Measurements from ENCODE around the gene EPC2.

EPC2 gene

DNA sequence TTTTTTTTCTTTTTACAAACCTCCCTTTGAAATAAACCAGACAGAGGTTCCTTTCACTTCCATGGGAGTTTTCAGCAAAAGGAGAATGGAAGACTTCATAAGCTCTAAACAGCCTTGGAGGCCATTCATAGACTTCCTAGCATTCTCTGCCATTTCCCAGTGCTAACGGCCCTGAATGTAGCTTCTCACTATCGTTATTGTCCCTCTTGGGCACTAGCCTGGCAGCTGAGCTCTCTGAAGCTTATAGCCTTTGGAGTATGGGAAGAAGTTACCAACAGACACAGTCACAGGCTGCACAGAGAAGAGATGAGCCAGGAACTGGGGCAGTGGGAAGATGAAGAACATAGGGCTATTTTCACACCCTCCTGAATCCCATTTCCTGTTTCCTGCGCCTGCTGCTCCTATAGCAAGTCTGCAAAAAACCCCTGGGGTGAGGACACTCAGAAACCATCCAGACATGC, 29.1 kb upstream of the EPC2 start:
- no peak overlapping the region for H3K27ac ChIP-seq
- H3K4me3 ChIP-seq (ENCODE audit: low read depth in 1 of 2, low read length in 1 of 2): no peak overlapping the region
- peaks cover 0 to 6% of the 10 kb centered on the region in 2 experiments for H3K4me1 ChIP-seq (ENCODE audit: control insufficient read depth in 1 of 2, insufficient read depth in 1 of 2, low read depth in 1 of 2, low read length in 1 of 2)
- TF ChIP-seq, protein P1, sequence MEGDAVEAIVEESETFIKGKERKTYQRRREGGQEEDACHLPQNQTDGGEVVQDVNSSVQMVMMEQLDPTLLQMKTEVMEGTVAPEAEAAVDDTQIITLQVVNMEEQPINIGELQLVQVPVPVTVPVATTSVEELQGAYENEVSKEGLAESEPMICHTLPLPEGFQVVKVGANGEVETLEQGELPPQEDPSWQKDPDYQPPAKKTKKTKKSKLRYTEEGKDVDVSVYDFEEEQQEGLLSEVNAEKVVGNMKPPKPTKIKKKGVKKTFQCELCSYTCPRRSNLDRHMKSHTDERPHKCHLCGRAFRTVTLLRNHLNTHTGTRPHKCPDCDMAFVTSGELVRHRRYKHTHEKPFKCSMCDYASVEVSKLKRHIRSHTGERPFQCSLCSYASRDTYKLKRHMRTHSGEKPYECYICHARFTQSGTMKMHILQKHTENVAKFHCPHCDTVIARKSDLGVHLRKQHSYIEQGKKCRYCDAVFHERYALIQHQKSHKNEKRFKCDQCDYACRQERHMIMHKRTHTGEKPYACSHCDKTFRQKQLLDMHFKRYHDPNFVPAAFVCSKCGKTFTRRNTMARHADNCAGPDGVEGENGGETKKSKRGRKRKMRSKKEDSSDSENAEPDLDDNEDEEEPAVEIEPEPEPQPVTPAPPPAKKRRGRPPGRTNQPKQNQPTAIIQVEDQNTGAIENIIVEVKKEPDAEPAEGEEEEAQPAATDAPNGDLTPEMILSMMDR (IDR thresholded peaks at IDR 0.05): no peak
- no peaks in the 10 kb centered on the region for H3K9me3 ChIP-seq
- no peaks in the 10 kb centered on the region for H3K36me3 ChIP-seq
- no peaks in the 10 kb centered on the region for H3K27me3 ChIP-seq

DNA sequence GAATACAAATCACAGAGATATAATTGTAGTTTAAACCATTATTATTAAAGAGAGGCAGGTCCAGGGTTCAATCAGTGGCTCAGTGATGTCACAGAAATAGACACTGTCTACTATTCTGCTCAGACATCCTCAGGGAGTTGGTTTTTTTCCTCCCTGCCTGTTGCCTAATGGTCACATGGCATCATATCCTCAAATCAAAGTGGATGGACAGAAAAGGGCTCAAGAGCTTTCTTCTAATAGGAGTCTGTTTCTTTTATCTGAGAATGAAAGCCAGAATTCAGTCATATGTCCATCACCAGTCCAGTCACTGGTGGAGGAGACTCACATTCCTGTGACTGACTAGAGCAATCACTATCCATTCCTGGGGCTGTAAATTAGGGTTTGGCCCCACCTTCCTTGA, 27.9 kb upstream of the EPC2 start:
- H3K4me3 ChIP-seq (ENCODE audit: low read depth in 1 of 2, low read length in 1 of 2): no peak overlapping the region
- H3K4me1 ChIP-seq (ENCODE audit: control insufficient read depth in 1 of 2, insufficient read depth in 1 of 2, low read depth in 1 of 2, low read length in 1 of 2): peaks cover 0 to 6% of the 10 kb centered on the region in 2 experiments
- H3K36me3 ChIP-seq: no peaks in the 10 kb centered on the region
- TF ChIP-seq, protein P1 (IDR thresholded peaks at IDR 0.05): no peak
- H3K9me3 ChIP-seq: no peaks in the 10 kb centered on the region
- no peak overlapping the region for H3K27ac ChIP-seq
- no peaks in the 10 kb centered on the region for H3K27me3 ChIP-seq

DNA sequence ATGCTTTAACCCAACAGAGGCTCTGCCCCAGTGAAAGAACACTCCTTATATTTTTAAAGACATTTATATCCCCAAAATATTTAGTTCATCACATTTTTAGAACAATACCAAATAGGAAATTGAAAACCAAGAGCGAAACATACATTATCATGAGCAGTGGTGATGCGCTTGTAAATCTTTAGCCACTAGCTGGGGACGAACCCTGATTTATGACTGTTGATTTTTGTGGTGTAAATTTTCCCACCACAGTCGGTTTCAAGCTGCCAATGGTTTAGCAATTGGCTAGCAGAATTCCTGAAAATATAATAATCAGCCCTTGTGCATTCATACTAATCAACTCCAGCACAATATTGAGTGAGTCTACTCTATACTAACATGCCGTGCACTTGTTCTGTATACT, 27.3 kb upstream of the EPC2 start:
- H3K4me1 ChIP-seq (ENCODE audit: control insufficient read depth in 1 of 2, insufficient read depth in 1 of 2, low read depth in 1 of 2, low read length in 1 of 2): peaks cover 0 to 6% of the 10 kb centered on the region in 2 experiments
- no peaks in the 10 kb centered on the region for H3K27me3 ChIP-seq
- H3K27ac ChIP-seq: no peak overlapping the region
- no peaks in the 10 kb centered on the region for H3K9me3 ChIP-seq
- TF ChIP-seq, protein P1 (IDR thresholded peaks at IDR 0.05): no peak
- no peaks in the 10 kb centered on the region for H3K36me3 ChIP-seq
- H3K4me3 ChIP-seq (ENCODE audit: low read depth in 1 of 2, low read length in 1 of 2): no peak overlapping the region

DNA sequence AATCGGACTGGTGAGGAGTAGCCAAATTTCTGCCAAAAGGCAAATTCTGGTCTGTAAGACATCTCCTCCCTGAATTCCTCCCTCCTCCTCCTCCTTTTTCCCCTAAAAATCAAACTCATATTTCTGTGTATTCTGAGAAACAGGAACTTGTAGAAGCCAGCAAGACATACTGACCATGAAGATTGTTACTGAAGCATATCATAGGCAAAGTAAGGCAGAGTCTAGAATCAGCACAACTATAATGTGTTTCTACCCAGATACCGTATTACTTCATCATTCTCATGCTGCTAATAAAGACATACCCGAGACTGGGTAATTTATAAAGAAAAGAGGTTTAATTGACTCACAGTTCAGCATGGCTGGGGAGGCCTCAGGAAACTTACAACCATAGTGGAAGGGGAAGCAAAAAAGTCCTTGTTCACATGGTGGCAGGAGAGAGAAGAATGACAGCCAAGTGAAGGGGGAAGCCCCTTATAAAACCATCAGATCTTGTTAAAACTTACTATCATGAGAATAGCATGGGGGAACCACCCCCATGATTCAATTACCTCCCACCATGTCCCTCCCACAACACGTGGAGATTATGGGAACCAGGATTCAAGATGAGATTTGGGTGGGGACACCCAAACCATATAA, 24.9 kb upstream of the EPC2 start:
- Histone ChIP-seq H3K4me3 (ENCODE audit: low read depth in 1 of 2, low read length in 1 of 2) (no peak overlapping the region), H3K9me3 (no peaks in the 10 kb centered on the region), H3K4me1 (ENCODE audit: control insufficient read depth in 1 of 2, insufficient read depth in 1 of 2, low read depth in 1 of 2, low read length in 1 of 2) (no peaks in the 10 kb centered on the region), H3K36me3 (no peaks in the 10 kb centered on the region), H3K27me3 (no peaks in the 10 kb centered on the region), H3K27ac (no peak overlapping the region)
- TF ChIP-seq, protein P1 (IDR thresholded peaks at IDR 0.05): no peak

DNA sequence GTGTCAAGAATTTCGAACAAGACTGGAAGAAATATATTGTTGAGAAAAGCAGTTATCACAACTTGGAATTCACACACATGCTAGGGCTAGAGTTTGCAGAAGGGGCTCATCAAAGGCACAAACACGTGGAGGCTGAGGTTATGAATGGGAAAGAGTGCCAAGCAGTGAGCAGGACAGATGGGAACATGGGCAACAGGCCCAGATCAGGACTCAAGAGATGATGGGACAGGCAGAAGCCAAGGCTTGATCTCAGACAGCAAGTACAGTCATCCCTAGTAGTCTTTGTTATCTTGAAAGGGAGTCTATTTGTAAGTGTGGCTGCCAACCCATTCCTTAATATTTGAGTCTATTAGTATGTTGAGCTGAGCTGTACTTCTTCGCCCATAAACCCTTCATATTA, 22.2 kb upstream of the EPC2 start:
- no peaks in the 10 kb centered on the region for H3K9me3 ChIP-seq
- TF ChIP-seq, protein P1 (IDR thresholded peaks at IDR 0.05): no peak
- H3K4me3 ChIP-seq (ENCODE audit: low read depth in 1 of 2, low read length in 1 of 2): no peak overlapping the region
- H3K27me3 ChIP-seq: no peaks in the 10 kb centered on the region
- no peak overlapping the region for H3K27ac ChIP-seq
- no peaks in the 10 kb centered on the region for H3K4me1 ChIP-seq (ENCODE audit: control insufficient read depth in 1 of 2, insufficient read depth in 1 of 2, low read depth in 1 of 2, low read length in 1 of 2)
- H3K36me3 ChIP-seq: no peaks in the 10 kb centered on the region

Measured in neutrophil (primary cell).